ENCODE measurements around the gene ZNF474.

Gene ZNF474

GRCh38 chr5:122202952-122203351 lies 73.6 kb downstream of the ZNF474 start:
- no peak for DNase-seq (ENCODE audit: low read depth in 1 of 2, low spot score in 1 of 2)
- no peak for TF ChIP-seq SPI1 (IDR thresholded peaks at IDR 0.05; ENCODE audit: borderline replicate concordance, low read depth)
- no peak for TF ChIP-seq GABPA (IDR thresholded peaks at IDR 0.05; ENCODE audit: low read depth)
- TF ChIP-seq REST (IDR thresholded peaks at IDR 0.05; ENCODE audit: insufficient replicate concordance, low read depth): no peak
- no peak for TF ChIP-seq POLR2AphosphoS5 (IDR thresholded peaks at IDR 0.05; ENCODE audit: low read depth)
- TF ChIP-seq CTCF (IDR thresholded peaks at IDR 0.05; ENCODE audit: insufficient read depth, low read length): no peak
- no peaks in the 10 kb centered on the region for H3K27me3 ChIP-seq (ENCODE audit: insufficient read depth, poor library complexity, severe bottlenecking)
- no peak overlapping the region for H3K4me3 ChIP-seq (replicated peaks; ENCODE audit: insufficient read depth, low read length)
- H3K27ac ChIP-seq (replicated peaks): no peak overlapping the region
